Kidney tubule cell (primary cell): ENCODE results near the gene RNASE13.
"Not testable (repeated sequence)": the region's sequence is repeated elsewhere in the genome, so short reads cannot be mapped to it uniquely, and the experiment has no call there.

Source experiments
- DNase-seq: peaks from one replicate; pipeline ENCODE4 v3.0.0-alpha.2; 2018; ENCODE audit warnings: low spot score

The RNASE13 gene

DNA sequence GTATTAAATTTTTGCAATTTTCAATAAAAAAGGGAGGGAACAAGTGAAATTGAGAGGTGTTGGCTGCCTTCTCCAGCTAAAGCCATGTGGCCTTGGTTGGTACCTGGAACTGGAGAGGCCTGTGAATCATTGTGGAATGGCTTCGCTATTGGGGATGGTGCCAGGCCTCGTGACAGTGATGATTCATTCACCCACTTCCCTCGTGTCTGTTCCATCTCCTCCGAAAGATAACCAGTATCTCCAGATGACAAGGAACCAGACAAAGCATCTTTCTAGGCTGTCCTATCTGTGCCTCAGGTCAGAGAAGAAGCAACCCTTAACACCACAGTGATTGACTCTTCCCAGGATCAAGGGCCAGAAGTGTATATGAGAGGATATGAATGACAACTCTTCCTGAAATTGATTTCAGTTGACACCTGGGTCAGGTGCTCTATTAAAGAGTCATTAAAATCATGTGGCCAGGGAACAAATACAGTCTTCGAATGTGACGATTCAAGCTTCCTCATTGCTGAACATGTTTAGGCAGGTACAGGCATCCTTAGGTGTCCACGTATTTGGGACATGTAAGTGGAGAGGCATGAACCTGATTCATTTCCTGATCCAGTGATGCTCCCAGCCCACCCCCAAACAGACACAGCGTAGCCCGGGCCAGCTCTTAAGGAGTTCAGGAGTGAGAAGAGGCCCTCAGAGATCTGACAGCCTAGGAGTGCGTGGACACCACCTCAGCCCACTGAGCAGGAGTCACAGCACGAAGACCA lies 7.2 kb upstream of the RNASE13 start, which contains the start of gene RNASE7:
TSS of gene RNASE7 (plus strand) at position 687 of the 758 bp plus-strand sequence. CDS start 631 bp downstream, outside the sequence.
- peak; percentile 66 for DNase-seq

DNA sequence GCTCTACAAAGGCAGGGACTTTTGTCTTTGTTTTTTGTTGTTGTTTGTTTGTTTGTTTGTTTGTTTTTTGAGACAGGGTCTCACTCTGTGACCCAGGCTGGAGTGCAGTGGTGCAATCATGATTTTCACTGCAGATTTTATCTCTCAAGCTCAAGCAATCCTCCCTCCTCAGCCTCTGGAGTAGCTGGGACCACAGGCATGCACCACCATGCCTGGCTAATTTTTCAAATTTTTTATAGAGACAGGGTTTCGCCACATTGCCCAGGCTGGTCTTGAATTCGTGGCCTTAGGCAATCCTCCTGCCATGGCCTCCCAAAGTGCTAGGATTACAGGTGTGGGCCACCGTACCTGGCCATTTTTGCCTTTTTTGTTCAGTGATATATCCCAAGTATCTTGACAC lies 6.3 kb upstream of the RNASE13 start:
- not testable (repeated sequence) for DNase-seq

DNA sequence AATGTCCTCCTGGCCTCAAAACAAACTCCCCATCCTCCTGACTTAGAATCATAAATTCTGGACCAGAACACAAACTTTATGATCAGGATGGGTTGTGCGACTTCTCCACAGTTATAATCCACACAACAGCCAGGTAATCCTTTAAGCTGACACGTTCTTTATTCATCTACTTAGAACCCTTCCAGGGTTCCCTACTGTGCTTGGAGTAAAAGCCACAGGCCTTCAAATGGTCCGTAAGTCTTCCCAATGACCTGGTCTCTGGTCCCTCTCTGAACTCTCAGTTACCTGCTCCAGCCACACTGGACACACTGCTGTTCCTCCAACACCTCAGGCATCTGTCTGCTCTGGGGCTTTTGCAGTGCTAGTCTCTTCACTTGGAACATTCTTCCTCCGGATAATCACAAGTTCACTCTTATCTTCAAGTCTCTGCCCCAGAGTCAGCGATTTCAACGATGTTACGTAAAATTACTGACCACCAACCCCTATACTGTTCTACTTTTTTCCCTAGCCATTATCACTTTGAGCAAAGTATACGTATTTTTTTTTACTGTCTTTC lies 5.8 kb upstream of the RNASE13 start:
- DNase-seq = no peak

DNA sequence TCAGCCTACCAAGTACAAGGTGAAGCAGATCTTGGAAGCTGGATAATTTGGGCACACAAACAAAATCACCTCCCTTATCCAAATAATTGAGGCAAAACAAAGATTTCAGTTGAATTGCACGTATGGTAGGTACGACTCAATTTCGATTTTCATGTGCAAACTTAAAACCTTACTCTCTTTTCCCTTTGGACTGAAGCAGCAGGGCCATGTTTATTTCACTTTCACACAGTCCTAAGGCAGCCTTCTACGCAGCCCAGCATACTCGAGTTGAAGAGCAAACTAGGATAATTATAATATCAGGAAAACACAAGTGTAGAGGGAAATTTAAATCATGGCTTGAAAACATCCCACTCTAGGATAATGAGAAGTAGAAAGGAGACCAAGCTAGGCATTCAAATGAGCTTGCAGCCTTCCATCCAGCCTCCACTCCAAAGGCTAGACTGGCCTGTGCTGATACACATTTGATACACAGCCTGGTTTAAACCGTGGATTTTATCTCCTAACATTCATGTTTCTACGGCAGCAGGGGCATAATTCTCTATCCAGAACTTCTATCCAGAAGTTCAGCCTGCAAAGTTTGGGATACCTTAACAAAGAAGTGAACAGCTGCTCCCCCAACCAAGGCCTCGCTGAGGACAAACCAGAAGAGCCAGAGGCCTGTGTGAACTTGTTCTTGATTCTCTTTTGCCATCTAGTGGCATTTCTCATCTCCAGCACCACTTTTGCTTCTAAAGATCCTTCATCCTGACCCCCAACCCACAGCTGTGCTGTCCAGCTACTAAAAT lies 5.2 kb upstream of the RNASE13 start:
- peak; percentile 55 for DNase-seq

DNA sequence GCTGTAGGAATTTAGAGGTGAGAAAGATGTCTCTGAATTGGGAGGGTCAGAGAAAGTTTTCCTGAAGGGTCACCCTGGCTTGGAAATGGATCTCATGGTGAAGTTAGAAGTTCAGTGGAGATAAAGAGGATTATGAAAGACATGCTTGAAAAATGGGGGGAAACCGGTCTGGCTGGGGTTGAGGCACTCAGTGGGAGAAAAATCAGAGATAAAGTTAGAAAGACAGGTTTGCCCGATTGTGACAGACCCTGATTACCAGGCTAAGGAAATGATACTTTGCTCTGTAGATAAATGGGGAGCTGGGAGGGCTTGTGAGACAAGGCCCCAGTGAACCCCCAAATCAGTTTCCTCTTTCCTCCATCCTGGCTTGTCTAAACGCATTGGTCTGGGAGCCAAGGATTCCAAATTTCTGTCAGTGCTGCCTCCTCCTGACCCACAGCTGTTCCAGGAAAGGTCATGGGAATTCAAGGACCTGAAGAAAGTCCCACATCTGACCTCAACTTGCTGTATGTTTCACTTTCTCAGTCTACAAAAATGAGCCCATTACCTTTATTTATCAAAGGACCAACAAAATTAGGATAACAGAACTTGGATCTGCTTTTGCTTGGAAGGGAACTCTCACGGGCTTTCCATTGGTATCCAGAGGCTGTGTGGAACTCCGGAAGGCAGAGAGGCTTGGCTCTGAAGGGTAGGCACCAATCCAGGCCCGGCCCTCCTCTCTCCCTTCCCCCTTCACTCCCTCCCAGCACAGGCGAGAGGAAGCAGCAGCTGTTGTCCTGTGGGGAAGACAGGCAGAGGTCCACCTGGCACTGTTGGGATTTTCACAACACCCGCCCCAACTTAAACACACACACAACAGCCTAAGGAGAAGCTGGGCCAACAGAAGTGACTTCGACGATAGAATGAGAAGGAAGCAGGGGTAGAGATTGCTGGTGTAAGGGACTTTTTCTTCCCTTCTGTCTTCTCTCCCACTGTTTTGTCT lies 4.1 kb upstream of the RNASE13 start:
- DNase-seq = no peak

DNA sequence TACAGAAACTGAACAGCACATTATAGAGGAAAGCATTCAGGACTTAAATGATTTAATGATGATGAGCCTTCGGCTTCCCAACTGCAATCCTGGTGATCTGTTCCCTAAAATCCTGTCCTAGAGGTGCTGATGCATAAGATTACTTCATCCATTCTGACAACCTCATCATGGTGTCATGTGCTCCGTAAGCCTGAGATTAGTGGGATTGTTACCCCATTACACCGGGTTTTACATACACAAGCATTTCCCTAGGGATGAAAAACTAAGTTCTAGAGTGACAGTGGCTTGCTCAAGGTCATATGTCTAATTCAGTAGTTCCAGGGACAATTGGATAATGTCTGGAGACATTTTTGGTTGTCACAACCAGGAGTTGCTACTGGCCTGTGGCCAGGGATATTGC lies 2.5 kb upstream of the RNASE13 start:
- no peak for DNase-seq

DNA sequence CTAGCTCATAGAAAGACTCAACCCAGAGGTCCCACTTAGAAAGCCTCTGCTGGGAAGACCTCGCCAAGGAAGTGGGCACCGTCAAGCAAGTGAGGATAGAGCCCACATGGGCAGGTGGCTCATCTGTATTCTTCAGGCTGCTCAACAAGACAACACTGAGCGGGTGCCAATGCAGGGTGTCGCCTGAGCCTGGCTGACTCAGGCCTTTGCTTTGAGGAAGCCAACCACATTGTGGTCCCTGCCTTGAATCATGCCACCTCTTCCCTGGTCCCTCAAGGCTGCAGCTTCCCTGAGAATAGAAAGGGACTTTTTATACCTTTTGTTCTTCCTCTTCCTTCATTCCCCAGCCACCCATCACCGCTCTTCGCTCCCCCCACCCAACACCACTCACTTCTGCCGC lies 2.1 kb upstream of the RNASE13 start:
- peak; percentile 87 for DNase-seq

DNA sequence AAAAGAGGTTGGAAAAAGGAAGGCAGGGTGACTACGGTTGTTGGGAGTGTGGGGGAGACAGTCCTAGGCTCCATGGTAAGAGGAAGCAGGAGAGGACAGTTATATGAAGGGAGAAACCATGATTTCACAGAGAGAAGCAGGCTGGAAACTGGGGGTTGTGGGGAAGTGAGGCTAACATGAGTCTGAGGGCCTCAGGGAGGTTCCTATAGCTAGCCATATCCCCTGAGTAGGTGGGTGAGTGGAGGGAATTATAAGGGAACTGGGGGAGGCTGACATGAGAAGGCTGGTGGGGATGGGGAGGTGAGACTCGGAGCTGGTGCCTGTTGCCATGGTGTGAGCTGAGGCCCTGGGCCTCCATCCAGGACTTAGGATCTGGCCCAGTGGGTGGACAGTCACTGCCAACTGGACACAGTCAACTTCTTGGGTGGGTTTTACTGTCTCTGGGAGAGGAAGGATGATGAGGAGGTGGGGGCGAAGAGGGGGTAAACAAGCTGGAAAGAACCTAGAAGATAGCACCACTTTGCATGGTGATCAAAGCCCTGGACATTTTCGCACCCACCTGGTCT lies 1.4 kb downstream of the RNASE13 start:
- DNase-seq = no peak

DNA sequence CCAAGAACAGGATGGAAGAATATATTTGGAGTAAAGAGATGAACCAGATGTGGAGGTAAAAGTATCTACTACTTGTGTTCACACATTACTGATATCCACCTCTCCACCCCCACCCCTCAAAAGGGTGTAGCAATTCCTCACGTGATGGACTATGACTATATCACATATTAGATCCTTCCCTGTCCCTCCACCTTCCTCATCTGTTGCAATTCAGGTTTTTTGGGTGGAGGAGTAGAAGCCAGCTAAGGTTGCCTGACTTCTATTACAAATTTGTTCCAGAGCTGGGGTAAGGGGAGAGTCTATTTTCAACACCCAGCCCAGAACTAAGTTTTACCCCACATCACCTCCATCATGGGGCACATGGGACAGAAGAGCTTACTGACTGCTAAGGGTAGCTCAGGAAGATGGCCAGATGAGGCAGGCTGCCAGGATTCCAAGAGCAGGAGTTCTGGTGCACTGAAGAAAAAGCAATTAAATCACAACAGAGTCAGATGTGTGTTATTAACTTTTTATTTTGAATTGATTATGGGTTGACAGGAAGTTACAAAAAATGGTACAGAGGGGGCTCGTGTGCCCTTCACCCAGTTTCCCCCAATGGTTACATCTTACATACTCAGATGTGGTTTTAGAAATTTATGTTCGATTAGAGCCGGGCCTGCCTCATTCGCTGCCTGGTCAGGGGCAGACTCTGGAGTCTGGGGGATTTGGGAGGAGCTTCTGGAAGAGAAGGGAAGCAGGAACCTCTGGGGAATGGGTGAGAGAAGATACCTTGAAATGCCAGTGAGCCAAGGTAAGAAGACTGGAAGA lies 2.1 kb downstream of the RNASE13 start:
- no peak for DNase-seq

DNA sequence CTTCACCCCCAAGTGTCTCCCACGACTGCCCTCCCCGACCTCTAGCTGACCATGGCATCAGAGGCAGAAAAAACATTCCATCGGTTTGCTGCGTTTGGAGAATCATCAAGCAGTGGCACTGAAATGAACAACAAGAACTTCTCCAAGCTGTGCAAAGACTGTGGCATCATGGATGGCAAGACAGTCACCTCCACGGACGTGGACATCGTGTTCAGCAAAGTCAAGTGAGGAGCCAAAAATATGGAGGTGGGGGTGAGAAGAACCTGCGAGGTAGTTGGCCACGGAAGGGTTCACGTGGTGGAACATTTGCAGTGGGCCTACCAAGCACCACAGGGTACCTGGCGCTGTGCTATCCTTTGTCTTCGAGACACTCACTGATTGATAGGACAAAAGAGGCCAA lies 4.1 kb downstream of the RNASE13 start:
- no peak for DNase-seq

DNA sequence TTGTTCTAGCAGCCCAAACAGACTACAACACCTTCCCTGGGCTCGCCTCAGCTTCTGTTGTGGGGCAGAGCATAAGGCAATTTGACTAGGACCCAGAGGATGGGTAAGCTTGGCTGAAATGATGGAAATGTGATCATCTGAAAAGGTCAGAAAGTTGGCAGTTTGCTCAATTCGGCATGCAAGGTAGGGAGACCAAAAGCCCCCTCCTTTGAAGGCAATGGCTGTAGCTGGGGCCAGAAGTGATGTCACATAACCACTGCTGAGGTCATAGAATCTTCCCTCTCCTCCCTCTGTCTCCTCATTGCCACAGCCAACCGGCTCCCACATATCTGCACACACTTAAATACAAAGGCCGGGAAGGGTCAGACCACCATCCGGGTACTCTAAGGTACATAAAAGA lies 4.7 kb downstream of the RNASE13 start, which contains the start of gene TPPP2:
TSS of gene TPPP2 (plus strand) at position 301 of the 400 bp plus-strand sequence. CDS start 365 bp downstream, outside the sequence.
- DNase-seq = no peak

DNA sequence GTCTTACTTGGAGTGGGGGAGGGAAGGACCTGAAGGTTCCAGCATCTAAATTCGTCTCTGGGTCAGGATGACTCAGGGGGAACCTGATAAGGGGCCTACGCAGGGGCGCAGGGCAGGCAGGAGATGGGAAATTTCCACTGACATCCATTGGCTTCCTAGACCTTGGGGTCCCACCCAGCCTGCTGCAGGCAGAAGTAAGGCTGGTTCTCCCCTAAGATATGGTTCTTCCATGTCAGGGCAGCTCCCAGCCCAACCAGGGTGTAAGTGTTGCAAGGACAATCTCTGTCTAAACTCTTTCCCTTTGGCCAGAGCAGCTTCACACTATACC lies 7.7 kb downstream of the RNASE13 start:
- no peak for DNase-seq

DNA sequence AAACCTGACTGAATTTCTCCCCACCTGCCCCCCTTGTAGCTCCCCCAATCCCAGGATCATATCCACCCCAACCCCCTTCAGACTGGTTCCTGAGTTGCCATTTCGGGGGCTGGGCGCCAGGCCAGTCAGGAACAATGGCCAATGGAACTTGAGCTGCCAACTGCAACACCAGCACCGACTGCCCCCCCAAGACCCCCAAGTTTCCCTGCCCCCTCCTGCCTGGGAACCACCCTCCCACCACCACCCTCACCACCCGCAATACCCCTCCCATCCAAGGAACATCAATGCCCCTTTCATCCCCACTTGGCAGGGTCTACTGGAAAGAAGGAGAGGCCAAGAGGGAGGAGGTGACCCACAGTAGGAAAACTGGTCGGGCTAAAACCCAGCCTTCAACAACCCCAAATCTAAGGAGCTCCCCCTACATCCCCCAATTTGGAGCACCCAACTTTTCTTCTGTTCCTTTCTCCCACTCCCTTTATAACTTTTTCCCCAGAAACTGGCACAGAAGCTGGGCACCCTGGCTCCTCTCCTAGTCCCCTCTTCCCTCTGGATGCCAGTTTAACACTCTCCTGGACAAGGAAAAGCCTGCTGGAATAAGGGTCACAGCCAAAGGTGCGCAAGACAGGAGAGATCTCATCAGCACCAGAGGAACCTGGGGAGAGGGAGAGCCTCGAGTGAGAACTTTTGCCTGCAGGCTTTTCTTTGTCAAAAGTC lies 8.2 kb downstream of the RNASE13 start:
- no peak for DNase-seq

DNA sequence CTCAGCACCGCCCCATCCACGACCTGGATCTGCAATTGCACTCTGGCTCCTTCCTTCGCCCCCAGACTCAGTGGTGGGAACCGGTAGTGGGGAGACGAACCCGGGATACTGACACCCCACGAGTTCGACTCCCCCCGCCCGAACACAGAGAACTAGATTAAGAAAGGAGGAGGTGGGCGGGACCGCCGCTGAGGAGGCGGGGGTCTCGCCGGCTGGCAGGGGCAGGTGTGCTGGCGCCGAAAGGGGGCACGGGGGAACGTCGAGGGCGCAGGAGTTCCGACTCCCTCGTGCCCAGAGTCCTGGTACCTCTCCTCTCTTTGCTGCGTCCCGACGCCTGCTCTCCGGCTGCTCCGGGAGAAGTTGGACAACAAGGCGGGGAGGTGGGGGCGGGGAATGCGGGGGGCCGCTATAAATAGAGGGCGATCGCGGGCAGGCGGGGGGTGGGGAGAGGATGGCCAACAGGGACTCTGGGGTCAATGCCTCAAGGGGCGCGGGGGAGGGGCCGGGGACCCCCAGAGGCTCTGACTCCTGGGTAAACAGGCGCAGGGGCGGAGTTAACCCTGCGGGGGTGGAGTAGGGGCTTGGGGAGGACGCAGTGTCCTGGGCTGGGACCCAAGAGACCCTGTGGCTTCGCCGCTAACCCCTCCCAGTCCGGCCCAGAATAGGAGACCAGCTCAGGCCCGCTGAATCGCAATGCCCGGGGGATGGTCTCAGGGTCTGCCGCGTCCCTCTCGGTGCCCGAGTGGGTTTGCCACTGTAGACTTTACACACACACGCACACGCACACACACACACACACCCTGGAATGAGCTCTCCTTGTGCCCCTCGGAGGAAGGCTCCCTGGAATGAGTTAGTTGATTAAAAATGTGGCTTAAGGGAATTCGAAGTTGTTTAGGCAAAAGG lies 9.0 kb downstream of the RNASE13 start:
- no peak for DNase-seq

DNA sequence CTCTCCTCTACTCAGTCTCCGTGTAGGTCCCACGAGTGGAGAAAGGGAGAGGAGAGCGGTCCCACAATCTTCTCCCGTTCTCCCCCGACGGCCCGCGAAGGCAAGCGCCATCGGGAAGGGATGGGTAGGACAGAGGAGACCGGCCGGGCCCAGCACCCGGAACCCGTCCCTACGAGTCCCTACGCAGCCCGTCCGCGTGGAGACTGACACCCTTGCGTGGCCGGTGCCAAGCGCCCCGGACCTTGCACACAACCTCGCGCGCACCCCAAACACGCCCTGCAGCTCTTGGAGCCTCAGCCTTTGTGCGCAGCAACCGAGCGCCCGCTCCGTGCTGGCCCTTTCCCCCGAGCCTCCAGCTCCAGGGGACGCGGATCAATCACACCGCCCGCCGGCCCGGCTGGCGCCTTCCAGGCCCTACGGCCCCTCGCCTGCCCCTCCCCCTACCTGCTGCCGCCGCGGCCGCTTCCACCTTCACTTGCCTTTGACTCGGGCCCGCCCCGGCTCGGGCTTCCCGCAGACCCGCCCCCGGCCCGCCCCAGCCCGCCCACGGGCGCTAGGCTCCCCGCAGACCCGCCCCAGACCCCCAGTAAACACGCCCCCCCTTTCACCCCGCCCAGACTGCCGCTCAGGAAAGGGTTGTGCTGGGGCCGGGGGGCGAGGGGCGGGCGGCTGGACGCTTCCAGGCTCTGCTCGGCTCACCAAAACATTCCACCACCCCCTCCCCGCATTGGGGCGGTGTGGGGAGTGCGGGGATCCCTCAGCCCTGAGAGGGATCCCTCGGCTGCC lies 9.8 kb downstream of the RNASE13 start, which contains the start of gene NDRG2:
TSS of gene NDRG2 (minus strand) at position 477 of the 786 bp plus-strand sequence. CDS start 1,746 bp downstream, outside the sequence.
- DNase-seq = peak; percentile 20

DNA sequence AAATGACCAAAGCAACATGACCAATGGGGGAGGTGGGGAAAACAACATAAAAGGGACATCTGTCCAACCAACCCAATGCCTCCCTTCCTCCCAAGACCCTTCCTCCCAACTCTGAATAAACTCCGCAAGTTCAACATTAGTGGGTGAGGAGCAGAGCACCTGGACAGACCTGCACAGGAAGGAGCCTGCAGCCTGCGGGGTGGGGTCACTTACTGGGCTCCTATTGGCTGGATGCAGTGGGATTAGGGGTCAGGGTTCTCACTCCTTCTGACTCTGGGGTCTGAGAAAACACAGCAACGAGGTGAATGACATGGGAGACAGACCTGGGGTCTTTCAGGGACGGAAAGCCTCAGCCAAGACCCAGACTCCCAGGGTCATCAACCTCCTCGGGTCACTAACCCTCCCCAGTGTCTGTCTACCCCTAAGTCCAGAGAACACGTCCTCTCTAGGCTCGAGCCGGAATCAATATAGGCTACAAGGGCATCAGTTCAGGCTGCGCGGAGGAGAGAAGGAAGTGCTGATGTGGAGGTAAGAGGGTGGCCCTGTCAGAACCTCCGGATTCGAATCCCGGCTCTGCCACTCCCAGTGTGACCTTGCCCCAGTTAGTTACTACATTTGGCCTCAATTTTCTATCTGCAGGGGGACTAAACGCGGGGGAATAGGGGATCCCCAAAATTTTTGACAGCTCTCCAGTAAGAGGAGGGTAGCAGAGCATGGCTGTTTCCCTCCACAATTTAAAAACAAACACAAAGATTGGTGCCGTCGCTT lies 10.6 kb downstream of the RNASE13 start:
- DNase-seq = no peak

DNA sequence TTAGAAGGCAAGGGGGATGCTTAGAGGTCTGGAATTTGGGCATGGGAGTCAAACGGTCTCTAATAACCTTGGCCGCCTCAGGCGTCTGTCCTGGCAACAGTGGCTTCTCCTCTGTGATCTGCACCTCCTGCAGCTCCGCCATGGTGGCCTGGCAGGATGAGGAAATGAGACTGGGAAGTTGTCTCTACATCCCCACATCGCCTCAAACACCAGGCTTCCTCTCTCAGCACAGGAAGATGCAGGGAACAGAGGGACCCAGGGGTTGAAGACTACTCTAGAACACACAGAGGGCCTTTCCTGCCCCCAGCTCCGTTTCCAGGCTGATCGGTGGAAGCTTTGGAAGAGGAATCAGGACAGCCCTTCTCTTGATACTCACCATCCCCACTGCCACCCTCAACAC lies 11.4 kb downstream of the RNASE13 start:
- no peak for DNase-seq
